Measurements from ENCODE around the gene EXOC3.
"Not testable (repeated sequence)": the region's sequence is repeated elsewhere in the genome, so short reads cannot be mapped to it uniquely, and the experiment has no call there.

The EXOC3 gene

GRCh38 chr5:473551-474192 is 30.7 kb downstream of the EXOC3 start:
- DNase-seq (ENCODE audit: low read depth in 2 of 2) = no peak

- not testable (repeated sequence) for DNase-seq (ENCODE audit: low read depth in 2 of 2)
Observed at GRCh38 chr5:474232-474839, 31.4 kb downstream of the EXOC3 start.

GRCh38 chr5:474840-475661 is 32.1 kb downstream of the EXOC3 start:
- DNase-seq (ENCODE audit: low read depth in 2 of 2) = no peak

- DNase-seq (ENCODE audit: low read depth in 2 of 2) = no peak
Observed at GRCh38 chr5:475704-476101, 32.7 kb downstream of the EXOC3 start.

- DNase-seq (ENCODE audit: low read depth in 2 of 2) = no peak
Observed at GRCh38 chr5:476102-476813, 33.3 kb downstream of the EXOC3 start.

GRCh38 chr5:476814-477175 is 33.8 kb downstream of the EXOC3 start:
- DNase-seq (ENCODE audit: low read depth in 2 of 2) = no peak

GRCh38 chr5:477247-477646 is 34.3 kb downstream of the EXOC3 start:
- DNase-seq (ENCODE audit: low read depth in 2 of 2) = no peak

- no peak for DNase-seq (ENCODE audit: low read depth in 2 of 2)
Observed at GRCh38 chr5:477871-478270, 34.9 kb downstream of the EXOC3 start.

- no peak for DNase-seq (ENCODE audit: low read depth in 2 of 2)
Observed at GRCh38 chr5:478369-478981, 35.5 kb downstream of the EXOC3 start.

GRCh38 chr5:478982-479535 is 36.1 kb downstream of the EXOC3 start:
- DNase-seq (ENCODE audit: low read depth in 2 of 2) = no peak

GRCh38 chr5:479566-480319 is 36.8 kb downstream of the EXOC3 start:
- DNase-seq (ENCODE audit: low read depth in 2 of 2) = no peak

GRCh38 chr5:481347-481746 is 38.4 kb downstream of the EXOC3 start:
- DNase-seq (ENCODE audit: low read depth in 2 of 2) = no peak

- no peak for DNase-seq (ENCODE audit: low read depth in 2 of 2)
Observed at GRCh38 chr5:482021-482420, 39.0 kb downstream of the EXOC3 start.

- no peak for DNase-seq (ENCODE audit: low read depth in 2 of 2)
Observed at GRCh38 chr5:482506-482905, 39.5 kb downstream of the EXOC3 start.

GRCh38 chr5:483011-483410 is 40.0 kb downstream of the EXOC3 start:
- no peak for DNase-seq (ENCODE audit: low read depth in 2 of 2)

- DNase-seq (ENCODE audit: low read depth in 2 of 2) = no peak
Observed at GRCh38 chr5:483434-484140, 40.6 kb downstream of the EXOC3 start.

GRCh38 chr5:484556-484955 is 41.6 kb downstream of the EXOC3 start:
- no peak for DNase-seq (ENCODE audit: low read depth in 2 of 2)

- DNase-seq (ENCODE audit: low read depth in 2 of 2) = no peak
Observed at GRCh38 chr5:485113-485945, 42.4 kb downstream of the EXOC3 start.

GRCh38 chr5:485946-486491 is 43.0 kb downstream of the EXOC3 start:
- DNase-seq (ENCODE audit: low read depth in 2 of 2) = no peak
